Common myeloid progenitor, CD34-positive (primary cell): ENCODE data around the gene TBC1D30.
A peak's percentile ranks its signal among the peaks of the same experiment; 100 is the strongest.

Source experiments
- CTCF ChIA-PET: fragments of 350-600 bp; sonication (Branson Sonifier 250); formaldehyde crosslinking; loops from one replicate; lab custom pipeline; 2021; ENCODE audit warnings: antibody characterized with exemption; lab: Charles Lee
- POLR2A ChIA-PET: fragments of 350-600 bp; sonication (Branson Sonifier 250); formaldehyde crosslinking; loops from one replicate; lab custom pipeline; 2021; ENCODE audit warnings: antibody characterized with exemption; lab: Charles Lee
- DNase-seq, 3 donors: peaks; one replicate each; pipeline versions ENCODE4 v3.0.0 to v3.0.0-alpha.2; 2013
- H3K27ac ChIP-seq, 2 experiments: 1 replicate in 1 of 2; 2 replicates in 1 of 2; pipeline ENCODE4 v1.7.0; 2013; ENCODE audit warnings: inconsistent platforms in 2 of 2, low read length in 2 of 2, mild to moderate bottlenecking in 2 of 2, low read depth in 1 of 2, moderate library complexity in 1 of 2; ENCODE audit not compliant: severe bottlenecking in 2 of 2, insufficient read depth in 1 of 2, poor library complexity in 1 of 2
- H3K27me3 ChIP-seq, 5 experiments: replicated peaks in 2 of 5; 1 replicate in 3 of 5; 2 replicates in 2 of 5; pipeline versions ENCODE4 v1.6.1 to v1.7.0; 2013; ENCODE audit warnings: low read length in 4 of 5, mild to moderate bottlenecking in 2 of 5, moderate library complexity in 2 of 5, inconsistent platforms in 1 of 5; ENCODE audit not compliant: insufficient read depth in 5 of 5, control insufficient read depth in 4 of 5
- H3K36me3 ChIP-seq, 4 experiments: 1 replicate in 2 of 4; 2 replicates in 2 of 4; pipeline versions ENCODE4 v1.6.1 to v1.7.0; 2013; ENCODE audit warnings: low read length in 3 of 4, control low read depth in 1 of 4, mild to moderate bottlenecking in 1 of 4; ENCODE audit not compliant: control insufficient read depth in 4 of 4, insufficient read depth in 4 of 4
- H3K4me1 ChIP-seq, 4 experiments: 1 replicate in 3 of 4; 2 replicates in 1 of 4; pipeline versions ENCODE4 v1.6.1 to v1.7.1; 2013; ENCODE audit warnings: low read length in 3 of 4, mild to moderate bottlenecking in 3 of 4, control low read depth in 1 of 4, inconsistent platforms in 1 of 4, moderate library complexity in 1 of 4; ENCODE audit not compliant: control insufficient read depth in 4 of 4, insufficient read depth in 4 of 4; ENCODE audit errors: control extremely low read depth in 1 of 4
- H3K4me3 ChIP-seq, 7 experiments: 1 replicate in 4 of 7; 2 replicates in 3 of 7; pipeline versions ENCODE4 v1.5.1 to v1.7.0; 2013; ENCODE audit warnings: mild to moderate bottlenecking in 7 of 7, low read length in 6 of 7, moderate library complexity in 6 of 7, inconsistent platforms in 2 of 7, low read depth in 2 of 7, control low read depth in 1 of 7; ENCODE audit not compliant: insufficient read depth in 4 of 7, control insufficient read depth in 1 of 7; ENCODE audit errors: extremely low read depth in 1 of 7
- H3K9me3 ChIP-seq, 5 experiments: 1 replicate in 4 of 5; 2 replicates in 1 of 5; pipeline versions ENCODE4 v1.6.1 to v1.7.1; 2013; ENCODE audit warnings: low read length in 4 of 5, mild to moderate bottlenecking in 2 of 5, inconsistent platforms in 1 of 5, low read depth in 1 of 5, moderate library complexity in 1 of 5; ENCODE audit not compliant: control insufficient read depth in 4 of 5, insufficient read depth in 2 of 5; ENCODE audit errors: control extremely low read depth in 1 of 5
- WGBS: methylation state at CpG from one replicate; pipeline ENCODE4 v1.1.5; 2013; ENCODE audit not compliant: insufficient coverage; 5-methylcytosine and 5-hydroxymethylcytosine counted together

TBC1D30 gene

DNA sequence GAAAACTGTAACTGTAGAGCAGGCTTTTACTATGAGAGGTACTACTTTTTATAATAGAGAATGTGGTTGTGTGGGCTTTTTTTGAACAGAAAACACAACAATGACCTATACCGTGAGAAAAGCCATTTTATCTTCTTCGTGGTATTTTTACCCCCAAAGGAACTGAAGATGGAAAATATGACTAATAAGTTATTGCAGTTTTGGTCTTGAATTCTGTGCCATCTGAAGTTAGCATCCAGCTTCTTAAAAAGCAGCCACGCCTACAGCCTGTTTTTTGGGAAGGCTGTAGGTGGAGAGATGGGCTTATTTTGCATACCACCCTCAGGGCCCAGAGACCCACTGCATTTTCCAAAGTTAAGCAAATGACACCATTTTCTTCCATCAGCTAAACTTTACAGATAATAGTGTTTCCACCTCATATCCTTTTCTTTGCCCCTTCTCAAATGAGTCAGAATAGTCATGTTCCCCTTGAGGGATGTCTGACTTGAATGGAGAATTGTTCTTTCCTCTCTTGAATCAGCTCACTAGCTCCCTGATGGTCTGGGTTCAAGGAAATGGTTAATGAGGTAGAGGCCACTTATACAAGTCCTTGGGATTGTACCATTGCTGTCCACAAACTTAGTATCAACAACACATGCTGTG lies 53.0 kb downstream of the TBC1D30 start:
- no peaks in the 10 kb centered on the region for H3K36me3 ChIP-seq
- 90% methylated on average over 2 of the region's 3 CpGs for WGBS
- ChIA-PET CTCF (no interaction called here), POLR2A (no interaction called here)
- H3K4me3 ChIP-seq: no peak overlapping the region
- peak in 1 of 3 donors; percentile 1 for DNase-seq
- no peaks in the 10 kb centered on the region for H3K4me1 ChIP-seq
- peaks cover 0 to 4% (median 0%) of the 10 kb centered on the region in 5 experiments for H3K27me3 ChIP-seq
- no peak overlapping the region for H3K27ac ChIP-seq
- peaks cover 0 to 4% (median 0%) of the 10 kb centered on the region in 5 experiments for H3K9me3 ChIP-seq

GRCh38 chr12:64882687-64883086 lies 58.2 kb downstream of the TBC1D30 start:
- ChIA-PET POLR2A (no interaction called here), CTCF (interaction anchor here (0.6 to 1.2 kb wide), 3 partner anchors 12 to 398 kb away, joined by 3 read pairs; no protein-coding TSS in a partner anchor)
- Histone ChIP-seq H3K4me3 (no peak overlapping the region), H3K9me3 (peaks cover 0 to 4% (median 0%) of the 10 kb centered on the region in 5 experiments), H3K27ac (no peak overlapping the region), H3K4me1 (no peaks in the 10 kb centered on the region), H3K27me3 (peaks cover 0 to 1% (median 0%) of the 10 kb centered on the region in 5 experiments), H3K36me3 (no peaks in the 10 kb centered on the region)
- WGBS: 83% methylated on average over 1 of the region's 3 CpGs
- DNase-seq: no peak

DNA sequence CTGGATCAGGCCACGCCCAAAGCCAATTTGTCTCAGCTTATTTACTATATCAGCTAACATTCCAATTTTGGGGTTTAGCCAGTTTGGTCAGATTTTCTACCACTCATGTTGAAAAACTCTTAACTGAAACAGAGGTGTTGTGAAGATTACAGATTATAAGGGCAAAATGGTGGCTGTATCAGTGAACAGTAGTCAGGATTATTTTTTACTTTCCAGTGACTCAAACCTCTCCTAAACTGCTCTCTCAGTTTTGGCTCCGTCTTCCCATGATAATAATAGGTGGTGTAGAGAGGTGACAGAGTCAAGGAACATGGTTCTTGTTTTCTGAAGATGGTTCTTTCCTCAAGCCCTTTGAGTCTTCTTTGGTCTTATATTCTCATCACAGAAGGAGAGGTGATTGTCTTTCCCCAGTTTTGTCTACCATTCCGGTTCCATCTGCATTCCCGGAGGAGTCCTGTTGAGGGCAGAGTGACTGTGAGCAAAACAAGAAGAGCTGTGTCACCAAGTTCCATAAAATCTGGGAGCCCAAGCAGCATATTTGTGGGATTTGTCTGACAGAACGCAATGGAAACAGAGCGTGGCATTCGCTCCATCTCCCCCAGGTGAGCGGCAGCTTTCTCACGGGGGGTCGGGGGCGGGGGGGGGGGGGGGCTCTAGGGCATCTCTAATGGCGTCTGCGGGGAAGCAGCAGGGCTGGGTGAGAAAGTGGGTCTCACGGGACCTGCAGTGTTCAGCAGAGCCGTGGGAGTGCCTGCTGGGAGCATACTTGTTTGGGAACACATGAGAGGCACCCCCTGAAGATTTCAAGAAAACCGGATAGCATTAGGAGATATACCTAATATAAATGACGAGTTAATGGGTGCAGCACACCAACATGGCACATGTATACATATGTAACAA lies 59.1 kb downstream of the TBC1D30 start:
- Histone ChIP-seq H3K4me3 (no peak overlapping the region), H3K36me3 (no peaks in the 10 kb centered on the region), H3K27me3 (peaks cover 0 to 1% (median 0%) of the 10 kb centered on the region in 5 experiments), H3K4me1 (no peaks in the 10 kb centered on the region), H3K9me3 (peaks cover 0 to 4% (median 0%) of the 10 kb centered on the region in 5 experiments), H3K27ac (no peak overlapping the region)
- 82% methylated on average over 3 of the region's 17 CpGs for WGBS
- CTCF ChIA-PET: interaction anchor here (0.6 to 1.2 kb wide), 4 partner anchors 11 to 397 kb away, joined by 3 read pairs; no protein-coding TSS in a partner anchor
- DNase-seq: no peak
- POLR2A ChIA-PET: no interaction called here

GRCh38 chr12:64884164-64884542 lies 59.7 kb downstream of the TBC1D30 start:
- Histone ChIP-seq H3K4me3 (no peak overlapping the region), H3K4me1 (no peaks in the 10 kb centered on the region), H3K27ac (no peak overlapping the region), H3K27me3 (peaks cover 0 to 1% (median 0%) of the 10 kb centered on the region in 5 experiments), H3K9me3 (peaks cover 0 to 4% (median 0%) of the 10 kb centered on the region in 5 experiments), H3K36me3 (no peaks in the 10 kb centered on the region)
- POLR2A ChIA-PET: no interaction called here
- no peak for DNase-seq
- CTCF ChIA-PET: interaction anchor here (0.8 kb wide), 1 partner anchor 350 kb away, joined by 3 read pairs; no protein-coding TSS in a partner anchor
- WGBS: 93% methylated on average over 2 of the region's 3 CpGs

DNA sequence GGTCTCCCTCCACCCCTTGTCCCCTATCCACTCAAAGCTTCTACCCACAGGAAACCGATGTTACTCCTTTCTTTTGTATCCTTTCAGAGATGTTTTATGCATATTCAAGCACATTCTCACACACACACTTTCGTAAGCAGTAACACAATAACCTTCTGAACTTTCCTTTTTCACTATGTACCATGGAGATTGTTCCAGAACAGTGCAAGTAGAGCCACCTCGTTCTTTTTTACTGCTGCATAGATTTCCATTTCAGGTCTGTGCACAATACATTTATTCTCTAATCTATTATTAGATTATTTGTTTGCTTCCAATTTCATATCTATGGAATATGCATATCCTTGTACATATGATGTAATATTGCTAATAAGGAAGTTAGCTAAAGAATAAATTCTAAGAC lies 60.3 kb downstream of the TBC1D30 start:
- H3K4me3 ChIP-seq: no peak overlapping the region
- H3K9me3 ChIP-seq: peaks cover 0 to 4% (median 0%) of the 10 kb centered on the region in 5 experiments
- no peak for DNase-seq
- 86% methylated on average over 2 of the region's 3 CpGs for WGBS
- no peaks in the 10 kb centered on the region for H3K4me1 ChIP-seq
- no peak overlapping the region for H3K27ac ChIP-seq
- H3K27me3 ChIP-seq: peaks cover 0 to 5% (median under 1%) of the 10 kb centered on the region in 5 experiments
- no peaks in the 10 kb centered on the region for H3K36me3 ChIP-seq
- CTCF ChIA-PET: interaction anchor here (0.6 to 0.8 kb wide), 2 partner anchors 350 to 1197 kb away, joined by 3 read pairs; no protein-coding TSS in a partner anchor
- POLR2A ChIA-PET: no interaction called here

DNA sequence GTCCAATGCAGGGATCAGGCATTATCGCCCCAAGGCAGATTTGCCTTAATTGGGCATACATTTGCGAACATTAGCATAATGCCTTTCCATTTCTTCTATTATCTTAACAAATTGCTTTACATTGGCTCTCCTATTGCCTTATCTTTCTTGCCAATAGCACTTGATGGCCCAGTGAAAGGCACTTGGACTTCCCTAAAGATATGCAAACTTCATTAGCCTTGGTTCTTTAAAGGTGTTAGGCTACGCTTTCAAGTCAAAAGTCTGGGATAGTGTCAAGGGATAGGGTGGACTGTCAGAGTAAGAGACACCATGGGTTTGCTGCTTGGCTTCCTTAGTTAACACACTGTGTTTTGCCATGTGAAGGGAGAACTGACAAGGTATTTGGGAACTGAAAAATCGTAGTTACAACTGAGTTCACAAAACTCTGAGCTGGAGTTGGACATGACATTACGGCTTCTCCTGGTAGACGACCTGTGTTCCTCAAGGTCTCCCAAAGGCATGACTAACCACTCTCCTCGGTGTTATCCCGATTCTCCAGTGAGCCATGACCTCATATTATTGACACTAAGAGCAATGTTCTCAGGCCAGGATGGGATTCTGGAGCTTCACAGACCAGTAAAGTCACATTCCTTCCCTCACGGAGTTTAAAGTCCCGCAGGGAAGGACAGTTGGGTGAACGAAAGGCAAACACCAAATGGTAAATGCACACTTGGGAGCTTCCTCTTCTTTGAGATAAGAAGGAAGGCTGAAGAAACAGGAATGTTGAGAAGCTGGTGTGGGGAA lies 65.2 kb downstream of the TBC1D30 start:
- peaks cover 2 to 11% (median 5%) of the 10 kb centered on the region in 5 experiments for H3K27me3 ChIP-seq
- no peak for DNase-seq
- ChIA-PET POLR2A (no interaction called here), CTCF (interaction anchor here (0.7 to 7.2 kb wide), 13 partner anchors 11 to 391 kb away, joined by 3 to 113 read pairs (median 5); partner anchors contain the start of gene WIF1)
- H3K36me3 ChIP-seq: no peaks in the 10 kb centered on the region
- H3K4me1 ChIP-seq: no peaks in the 10 kb centered on the region
- no peak overlapping the region for H3K4me3 ChIP-seq
- WGBS: 80% methylated on average over 9 of the region's 11 CpGs
- H3K27ac ChIP-seq: no peak overlapping the region
- H3K9me3 ChIP-seq: no peaks in the 10 kb centered on the region
